Measurements from ENCODE around the gene MFRP. TPM values are rescaled to one million over a fixed set of nuclear protein-coding genes. Genes with fewer than 3 reads are reported as not detected.
A peak's percentile ranks its signal among the peaks of the same experiment; 100 is the strongest.

MFRP gene
- total RNA-seq, 4 donors from 2014 or later = not detected

DNA sequence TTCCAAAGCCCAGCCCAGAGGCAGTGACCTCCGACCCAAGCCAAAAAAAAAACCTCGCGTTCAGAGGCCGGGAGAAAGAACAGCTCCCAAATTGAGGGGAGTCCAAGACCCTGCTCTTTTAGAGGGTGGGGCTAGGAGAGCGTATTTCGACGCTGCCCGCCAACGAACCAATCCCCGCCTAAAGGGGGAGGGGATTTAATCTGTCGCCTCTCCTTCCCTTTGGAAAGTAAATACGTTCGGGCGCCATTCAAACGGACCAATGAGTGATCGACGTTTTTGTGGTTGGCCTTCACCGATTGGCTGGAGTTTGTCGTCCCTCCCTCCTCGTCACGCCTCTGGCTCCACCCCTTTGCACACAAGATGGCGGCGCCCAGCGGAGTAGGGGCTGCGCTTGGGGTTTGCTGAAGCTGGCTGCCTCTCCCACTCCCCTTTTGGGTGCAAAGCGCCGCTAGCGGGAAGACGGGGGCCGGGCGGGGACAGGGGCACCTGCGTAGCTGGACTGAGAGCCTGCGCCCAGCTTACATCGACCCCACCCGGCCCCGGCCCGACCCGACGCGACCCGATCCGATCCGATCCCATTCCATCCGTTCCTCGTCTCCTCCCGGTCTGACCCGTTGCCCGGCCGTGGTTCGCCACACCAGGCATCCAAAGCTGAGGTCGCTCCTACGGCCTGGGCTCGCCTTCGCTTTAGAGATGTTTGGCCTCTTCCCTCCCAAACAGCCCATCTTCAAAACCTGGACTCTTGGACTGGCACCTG, 12.2 kb downstream of the MFRP start, which contains the start of gene RNF26:
RNF26 (plus strand) TSS at position 354 of the 757 bp plus-strand sequence. CDS start 596 bp downstream, outside the sequence.
- 1% methylated on average over 53 to 54 of the region's 54 CpGs for WGBS, 2 donors
- peak within 1 kb of the TSS; percentile 65 for H3K4me3 ChIP-seq (ENCODE audit: low read depth, poor library complexity, severe bottlenecking)
- TF ChIP-seq, protein P1, sequence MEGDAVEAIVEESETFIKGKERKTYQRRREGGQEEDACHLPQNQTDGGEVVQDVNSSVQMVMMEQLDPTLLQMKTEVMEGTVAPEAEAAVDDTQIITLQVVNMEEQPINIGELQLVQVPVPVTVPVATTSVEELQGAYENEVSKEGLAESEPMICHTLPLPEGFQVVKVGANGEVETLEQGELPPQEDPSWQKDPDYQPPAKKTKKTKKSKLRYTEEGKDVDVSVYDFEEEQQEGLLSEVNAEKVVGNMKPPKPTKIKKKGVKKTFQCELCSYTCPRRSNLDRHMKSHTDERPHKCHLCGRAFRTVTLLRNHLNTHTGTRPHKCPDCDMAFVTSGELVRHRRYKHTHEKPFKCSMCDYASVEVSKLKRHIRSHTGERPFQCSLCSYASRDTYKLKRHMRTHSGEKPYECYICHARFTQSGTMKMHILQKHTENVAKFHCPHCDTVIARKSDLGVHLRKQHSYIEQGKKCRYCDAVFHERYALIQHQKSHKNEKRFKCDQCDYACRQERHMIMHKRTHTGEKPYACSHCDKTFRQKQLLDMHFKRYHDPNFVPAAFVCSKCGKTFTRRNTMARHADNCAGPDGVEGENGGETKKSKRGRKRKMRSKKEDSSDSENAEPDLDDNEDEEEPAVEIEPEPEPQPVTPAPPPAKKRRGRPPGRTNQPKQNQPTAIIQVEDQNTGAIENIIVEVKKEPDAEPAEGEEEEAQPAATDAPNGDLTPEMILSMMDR (IDR thresholded peaks at IDR 0.05) = no peak
- peak in 1 of 2 donors; percentile 50 for TF ChIP-seq POLR2A (IDR thresholded peaks at IDR 0.05)
- intact Hi-C loops (cut with DNase I; ENCODE audit: low total_unique reads) = no loop called here
- DNase-seq (ENCODE audit: low spot score in 2 of 2) = peak; percentile 98 to 99

DNA sequence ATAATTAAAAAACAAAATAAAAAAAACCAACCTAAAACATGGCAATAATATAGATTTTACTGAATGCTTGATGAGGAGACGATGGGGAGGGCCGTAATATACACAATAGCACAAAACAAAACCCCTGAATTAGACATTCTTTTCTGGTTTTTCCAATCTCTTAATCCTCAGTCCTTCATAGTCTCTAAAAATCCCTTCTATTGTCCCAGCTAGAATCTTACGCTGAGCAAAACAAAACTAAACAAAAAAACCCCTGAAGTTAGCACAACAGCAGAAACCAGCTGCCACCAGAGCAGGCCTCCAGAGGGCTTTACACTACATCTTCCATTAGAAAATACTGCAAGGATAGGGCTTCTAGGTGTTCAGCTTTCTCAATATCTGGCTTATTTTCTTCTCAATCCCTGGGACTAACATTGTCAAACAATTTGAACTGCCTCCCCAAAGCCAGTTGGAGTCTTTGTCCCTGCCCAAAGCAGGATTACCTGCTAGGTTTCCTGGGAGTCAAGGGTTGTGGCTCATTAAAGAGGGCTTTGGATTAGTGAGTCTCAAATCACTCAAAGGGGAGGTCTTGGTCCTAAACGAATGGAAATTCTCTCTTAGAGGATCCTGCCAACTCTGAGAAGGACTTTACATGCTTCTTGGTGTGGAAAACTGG, 14.3 kb downstream of the MFRP start:
- DNase-seq (ENCODE audit: low spot score in 2 of 2) = no peak
- no peak overlapping the region for H3K4me3 ChIP-seq (ENCODE audit: low read depth, poor library complexity, severe bottlenecking)
- TF ChIP-seq POLR2A (IDR thresholded peaks at IDR 0.05) = no peak
- TF ChIP-seq, protein P1 (IDR thresholded peaks at IDR 0.05) = no peak
- intact Hi-C loops (cut with DNase I; ENCODE audit: low total_unique reads) = no loop called here
- 84 to 86% methylated on average over 4 of the region's 4 CpGs for WGBS, 2 donors

DNA sequence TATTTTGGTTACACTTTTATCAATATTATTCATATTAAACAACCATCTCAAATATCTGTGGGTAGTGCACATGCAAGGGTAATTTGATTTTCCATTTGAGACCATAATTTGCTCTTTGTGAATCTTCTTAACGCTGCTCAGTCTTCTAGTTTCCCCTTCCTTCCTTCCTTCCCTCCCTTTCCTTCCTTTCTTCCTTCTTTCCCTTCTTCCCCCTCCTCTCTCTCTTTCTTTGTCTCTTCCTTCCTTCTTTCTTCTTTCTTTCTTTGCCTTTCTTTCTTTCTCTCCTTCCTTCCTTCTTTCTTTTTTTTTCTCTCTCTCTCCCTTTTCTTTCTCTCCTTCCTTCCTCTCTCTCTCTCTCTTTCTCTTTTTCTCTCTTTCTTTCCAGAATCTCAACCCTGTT, 16.3 kb downstream of the MFRP start:
- TF ChIP-seq, protein P1 (IDR thresholded peaks at IDR 0.05) = no peak
- no peak for TF ChIP-seq POLR2A (IDR thresholded peaks at IDR 0.05)
- H3K4me3 ChIP-seq (ENCODE audit: low read depth, poor library complexity, severe bottlenecking) = no peak overlapping the region
- intact Hi-C loops (cut with DNase I; ENCODE audit: low total_unique reads) = no loop called here

DNA sequence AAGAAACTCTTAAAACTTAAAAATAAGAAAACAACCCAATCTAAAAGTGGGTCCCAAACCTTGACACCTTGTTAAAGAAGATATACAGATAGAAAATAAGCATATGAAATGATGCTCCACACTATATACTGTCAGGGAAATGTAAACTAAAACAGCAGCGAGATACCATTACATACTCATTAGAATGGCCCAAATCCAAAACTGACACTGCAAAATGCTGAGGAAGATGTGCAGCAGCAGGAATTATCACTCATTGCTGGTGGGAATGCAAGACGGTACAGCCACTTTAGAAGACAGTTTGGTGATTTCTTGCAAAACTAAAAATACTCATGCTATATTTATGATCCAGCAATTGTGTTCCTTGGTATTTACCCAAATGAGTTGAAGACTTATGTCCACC, 17.2 kb downstream of the MFRP start:
- no peak for DNase-seq (ENCODE audit: low spot score in 2 of 2)
- intact Hi-C loops (cut with DNase I; ENCODE audit: low total_unique reads) = loop anchor here (10.0 kb wide), 1 partner anchor 125 kb away; the partner anchor contains the start of gene CBL
- no peak overlapping the region for H3K4me3 ChIP-seq (ENCODE audit: low read depth, poor library complexity, severe bottlenecking)
- WGBS, 2 donors = 62 to 67% methylated on average over 2 of the region's 2 CpGs
- TF ChIP-seq, protein P1 (IDR thresholded peaks at IDR 0.05) = no peak
- no peak for TF ChIP-seq POLR2A (IDR thresholded peaks at IDR 0.05)

More for the DNA sequence above, 16.3 kb downstream of the MFRP start:
- DNase-seq (ENCODE audit: low spot score in 2 of 2) = no peak
- WGBS, 2 donors = 65 to 76% methylated on average over 1 of the region's 1 CpG

DNA sequence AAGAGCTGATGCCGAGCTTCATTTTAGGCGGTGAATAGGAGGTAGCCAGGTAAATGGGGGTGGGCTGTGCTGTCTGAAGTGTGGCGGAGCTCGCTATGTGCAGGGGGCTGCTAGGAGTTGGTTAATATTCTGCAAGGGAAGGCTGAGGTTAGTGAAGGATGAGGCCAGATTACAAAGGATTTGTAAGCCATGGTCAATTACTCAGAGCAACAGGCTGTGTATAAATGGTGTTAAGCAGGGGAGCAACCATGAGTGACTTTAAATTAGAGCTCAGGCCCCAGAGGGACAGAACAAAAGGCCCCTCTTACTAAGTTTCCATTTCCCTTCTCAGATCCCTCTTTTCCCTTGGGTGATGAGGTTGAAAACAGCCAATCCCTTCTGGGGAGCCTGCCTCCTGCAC, 22.3 kb downstream of the MFRP start:
- 71% methylated on average over 4 of the region's 4 CpGs for WGBS, 2 donors
- intact Hi-C loops (cut with DNase I; ENCODE audit: low total_unique reads) = loop anchor here (5.0 to 10.0 kb wide), 2 partner anchors 119 to 362 kb away; partner anchors contain the start of gene CBL
- no peak overlapping the region for H3K4me3 ChIP-seq (ENCODE audit: low read depth, poor library complexity, severe bottlenecking)
- no peak for DNase-seq (ENCODE audit: low spot score in 2 of 2)
- TF ChIP-seq POLR2A (IDR thresholded peaks at IDR 0.05) = no peak
- TF ChIP-seq, protein P1 (IDR thresholded peaks at IDR 0.05) = no peak
